DOHH2 (cell line): ENCODE data around the gene PPP2R2D.

ENCODE experiments used
- CTCF ChIP-seq: fragments of 200-600 bp; sonication (generic); IDR thresholded peaks from one replicate; pipeline ENCODE4 v1.5.1; 2014; ENCODE audit warnings: antibody characterized with exemption, mild to moderate bottlenecking, low read depth, low read length; ENCODE audit not compliant: poor library complexity, severe bottlenecking
- EZH2phosphoT487 ChIP-seq: fragments of 200-600 bp; sonication (generic); IDR thresholded peaks from 2 replicates; pipeline ENCODE4 v1.6.1; 2017; ENCODE audit warnings: borderline replicate concordance, mild to moderate bottlenecking, antibody characterized with exemption, low read length, moderate library complexity, mixed read lengths

DNA sequence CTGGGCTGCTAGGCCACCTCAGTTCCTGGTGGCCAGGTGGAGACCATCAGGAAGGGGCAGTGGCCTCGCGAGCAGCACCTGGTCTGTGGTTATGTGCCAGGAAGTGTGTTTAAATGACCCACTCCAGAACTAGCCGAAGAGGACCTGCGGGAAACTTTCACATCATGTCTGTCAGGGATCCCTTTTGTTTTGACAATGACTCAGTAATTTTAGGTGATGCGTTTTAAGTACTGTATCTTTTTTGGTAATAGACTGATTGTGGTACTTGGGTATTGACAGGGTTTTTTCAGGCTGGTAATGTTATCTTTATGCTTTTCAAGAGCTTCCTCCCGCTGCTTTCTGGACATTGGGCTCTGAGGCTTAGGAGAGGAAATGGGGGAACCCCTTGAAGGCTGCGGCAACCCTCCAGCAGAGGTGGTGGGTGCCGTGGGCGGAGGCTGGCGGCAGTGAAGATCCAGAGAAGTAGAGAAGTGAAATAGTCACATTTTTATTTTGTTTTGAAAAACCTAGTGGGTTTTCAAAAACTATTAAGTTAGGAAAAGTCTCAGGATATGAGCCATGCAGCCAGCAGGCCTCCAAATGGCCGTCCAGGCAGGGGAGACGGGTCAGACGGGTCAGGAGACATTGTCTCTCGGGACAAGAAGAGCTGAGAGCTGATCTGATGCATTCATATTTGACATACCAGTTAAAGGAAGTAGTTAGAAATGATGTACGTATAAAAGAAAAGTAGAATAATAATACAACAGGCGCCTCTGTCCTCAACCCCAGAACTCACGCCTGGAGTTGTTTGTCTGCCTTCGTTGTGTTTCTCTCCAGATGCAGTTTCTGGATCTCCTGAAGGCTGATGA, 27.7 kb downstream of the PPP2R2D start:
- no peak for TF ChIP-seq CTCF
- no peak for TF ChIP-seq EZH2phosphoT487
